CD14-positive monocyte (primary cell): ENCODE measurements around the gene PHLDA2. TPM values are rescaled to one million over a fixed set of nuclear protein-coding genes. Genes with fewer than 3 reads are reported as not detected.
"Not testable (repeated sequence)": the region's sequence is repeated elsewhere in the genome, so short reads cannot be mapped to it uniquely, and the experiment has no call there.

Experiments used
- DNase-seq, 3 donors: peaks; one replicate each; pipeline ENCODE4 v3.0.0-alpha.2; 2011 to 2022
- H2AFZ ChIP-seq: 2 replicates; pipeline ENCODE4 v1.6.0; 2012; ENCODE audit warnings: mild to moderate bottlenecking, low read depth, low read length, inconsistent platforms; ENCODE audit not compliant: insufficient read depth, poor library complexity, severe bottlenecking
- H3K27ac ChIP-seq, 2 donors: 1 replicate in 1 of 2; 2 replicates in 1 of 2; pipeline ENCODE4 v1.5.1; 2012 to 2013; ENCODE audit warnings: low read length in 2 of 2, control low read depth in 1 of 2, inconsistent platforms in 1 of 2, low read depth in 1 of 2, mild to moderate bottlenecking in 1 of 2
- H3K27me3 ChIP-seq, 2 donors: one replicate each; pipeline versions ENCODE4 v1.6.0 to v1.6.1; 2011 to 2013; ENCODE audit warnings: low read length in 2 of 2; ENCODE audit not compliant: control insufficient read depth in 2 of 2, insufficient read depth in 2 of 2
- H3K36me3 ChIP-seq, 2 donors: replicated peaks in 1 of 2; 1 replicate in 1 of 2; 2 replicates in 1 of 2; pipeline versions ENCODE4 v1.5.1 to v1.6.1; 2012 to 2013; ENCODE audit warnings: low read length in 2 of 2, control low read depth in 1 of 2, inconsistent platforms in 1 of 2, mild to moderate bottlenecking in 1 of 2; ENCODE audit not compliant: insufficient read depth in 2 of 2, control insufficient read depth in 1 of 2
- H3K4me1 ChIP-seq, 2 donors: 1 replicate in 1 of 2; 2 replicates in 1 of 2; pipeline versions ENCODE4 v1.5.1 to v1.6.1; 2012 to 2013; ENCODE audit warnings: low read length in 2 of 2, control low read depth in 1 of 2, inconsistent platforms in 1 of 2, mild to moderate bottlenecking in 1 of 2, moderate library complexity in 1 of 2; ENCODE audit not compliant: insufficient read depth in 2 of 2, control insufficient read depth in 1 of 2
- H3K4me2 ChIP-seq: replicated peaks from 2 replicates; pipeline ENCODE3; 2012; ENCODE audit warnings: low read length, moderate library complexity, mild to moderate bottlenecking; ENCODE audit not compliant: poor library complexity, severe bottlenecking; ENCODE audit errors: extremely low read depth
- H3K4me3 ChIP-seq, 3 experiments: fragments of 200-600 bp in 1 of 3; sonication (generic) in 1 of 3; replicated peaks in 1 of 3; 1 replicate in 2 of 3; 2 replicates in 1 of 3; pipeline ENCODE4 v1.5.1; 2011 to 2013; ENCODE audit warnings: low read length in 3 of 3, mild to moderate bottlenecking in 3 of 3, control low read depth in 2 of 3, low read depth in 2 of 3, inconsistent platforms in 1 of 3, moderate library complexity in 1 of 3
- H3K79me2 ChIP-seq: 2 replicates; pipeline ENCODE4 v1.6.0; 2012; ENCODE audit warnings: mild to moderate bottlenecking, control low read depth, inconsistent platforms, low read length, moderate library complexity; ENCODE audit not compliant: insufficient read depth
- H3K9ac ChIP-seq: 2 replicates; pipeline ENCODE4 v1.6.0; 2017; ENCODE audit warnings: low read length, mild to moderate bottlenecking; ENCODE audit not compliant: insufficient read depth, poor library complexity, severe bottlenecking
- H3K9me3 ChIP-seq, 2 donors: replicated peaks in 1 of 2; 1 replicate in 1 of 2; 2 replicates in 1 of 2; pipeline versions ENCODE4 v1.5.1 to v1.6.1; 2012 to 2013; ENCODE audit warnings: low read length in 2 of 2, control low read depth in 1 of 2; ENCODE audit not compliant: control insufficient read depth in 1 of 2, insufficient read depth in 1 of 2
- H4K20me1 ChIP-seq: 2 replicates; pipeline ENCODE4 v1.6.0; 2012; ENCODE audit warnings: mild to moderate bottlenecking, low read length, control low read depth, moderate library complexity; ENCODE audit not compliant: insufficient read depth
- H3K27ac Mint-ChIP-seq, 7 donors: one replicate each; pipeline ENCODE4 v1.8.0; 2020; ENCODE audit warnings: mild to moderate bottlenecking in 7 of 7, mixed read lengths in 7 of 7, moderate library complexity in 6 of 7, inconsistent platforms in 2 of 7
- H3K27me3 Mint-ChIP-seq, 3 donors: one replicate each; pipeline ENCODE4 v1.8.0; 2021 to 2022; ENCODE audit warnings: low read depth in 3 of 3, mild to moderate bottlenecking in 3 of 3, mixed read lengths in 3 of 3, moderate library complexity in 3 of 3, inconsistent platforms in 1 of 3
- H3K36me3 Mint-ChIP-seq, 2 donors: one replicate each; pipeline ENCODE4 v1.8.0; 2020; ENCODE audit warnings: mixed read lengths in 2 of 2, inconsistent platforms in 1 of 2, mild to moderate bottlenecking in 1 of 2
- H3K4me1 Mint-ChIP-seq: one replicate; pipeline ENCODE4 v1.8.0; 2020; ENCODE audit warnings: mild to moderate bottlenecking, mixed read lengths
- H3K4me3 Mint-ChIP-seq, 2 donors: one replicate each; pipeline ENCODE4 v1.8.0; 2020; ENCODE audit warnings: mild to moderate bottlenecking in 2 of 2, mixed read lengths in 2 of 2, moderate library complexity in 1 of 2
- H3K9me3 Mint-ChIP-seq, 7 donors: one replicate each; pipeline ENCODE4 v1.8.0; 2020 to 2022; ENCODE audit warnings: mixed read lengths in 7 of 7, mild to moderate bottlenecking in 6 of 7, moderate library complexity in 6 of 7, inconsistent platforms in 2 of 7
- CTCF ChIP-seq: fragments of 200-600 bp; IDR thresholded peaks from one replicate; pipeline ENCODE4 v1.8.0; 2022; ENCODE audit warnings: antibody characterized with exemption, mild to moderate bottlenecking
- WGBS: methylation state at CpG from one replicate; pipeline ENCODE4 v1.1.5; 2013; ENCODE audit warnings: missing lambda C conversion rate; ENCODE audit not compliant: insufficient coverage; 5-methylcytosine and 5-hydroxymethylcytosine counted together
- intact Hi-C, 2 donors: fragments of 100-400 bp; cut with micrococcal nuclease; formaldehyde crosslinking; loops; one replicate each; pipeline versions ENCODE4 v1.15.0 to v1.15.1; 2023
- polyA plus RNA-seq, 3 donors: library from polyadenylated mRNA; depleted of rRNA in 1 of 3; unstranded in 2 of 3; stranded (reverse) in 1 of 3; fragments of 300-500 nt in 2 of 3; fragments of >200 nt in 1 of 3; fragmentation: Illumina TruSeq in 2 of 3; gene quantifications; 1 replicate in 2 of 3; 2 replicates in 1 of 3; pipeline ENCODE4 v1.2.3, GENCODE V29; 2012 to 2021

PHLDA2 gene
- polyA plus RNA-seq, 3 donors = 2.6 to 54.5 (median 4.7) TPM

- 46% methylated on average over 14 of the region's 16 CpGs for WGBS
- Histone ChIP-seq H4K20me1 (peaks cover 4% of the 10 kb centered on the region), H3K4me1 (peaks cover 21 to 27% of the 10 kb centered on the region in 2 donors), H3K27me3 (no peaks in the 10 kb centered on the region), H3K4me3 (no peak overlapping the region), H2AFZ (no peak overlapping the region), H3K4me2 (no peak overlapping the region), H3K36me3 (peaks cover 0 to 2% of the 10 kb centered on the region in 2 donors), H3K79me2 (no peaks in the 10 kb centered on the region), H3K9me3 (peaks cover 14 to 21% of the 10 kb centered on the region in 2 donors), H3K9ac (peak overlapping the region; percentile 56), H3K27ac (peak overlapping the region; percentile 48 to 64)
- Mint-ChIP-seq H3K27me3 (peaks cover 3 to 15% (median 5%) of the 10 kb centered on the region in 3 donors), H3K9me3 (peaks cover 16 to 25% (median 22%) of the 10 kb centered on the region in 7 donors), H3K4me1 (peaks cover 26% of the 10 kb centered on the region), H3K27ac (peak overlapping the region in 6 of 7 donors; percentile 46 to 95 (median 78)), H3K36me3 (peaks cover 7 to 25% of the 10 kb centered on the region in 2 donors), H3K4me3 (no peak overlapping the region)
- TF ChIP-seq CTCF = no peak
- DNase-seq = peak; percentile 58 to 92 (median 83)
- intact Hi-C loops = no loop called here
Observed at GRCh38 chr11:2940147-2940920, 11.1 kb upstream of the PHLDA2 start.

GRCh38 chr11:2938458-2939418 lies 9.5 kb upstream of the PHLDA2 start:
- H3K27me3 ChIP-seq, H3K4me3 ChIP-seq, H4K20me1 ChIP-seq, H2AFZ ChIP-seq, H3K27ac ChIP-seq, H3K79me2 ChIP-seq, H3K4me3 Mint-ChIP-seq, H3K4me2 ChIP-seq, H3K36me3 ChIP-seq, H3K9ac ChIP-seq, DNase-seq, intact Hi-C loops: not testable (repeated sequence)
- H3K27me3 Mint-ChIP-seq = peaks cover 3 to 16% (median 5%) of the 10 kb centered on the region in 3 donors
- H3K27ac Mint-ChIP-seq = peak overlapping the region in 5 of 7 donors; percentile 18 to 95 (median 70)
- WGBS = 94% methylated on average over 8 of the region's 20 CpGs
- peaks cover 3 to 15% of the 10 kb centered on the region in 2 donors for H3K36me3 Mint-ChIP-seq
- peaks cover 16 to 25% (median 22%) of the 10 kb centered on the region in 7 donors for H3K9me3 Mint-ChIP-seq
- Histone ChIP-seq H3K9me3 (peaks cover 14 to 21% of the 10 kb centered on the region in 2 donors), H3K4me1 (peaks cover 19 to 23% of the 10 kb centered on the region in 2 donors)
- peaks cover 20% of the 10 kb centered on the region for H3K4me1 Mint-ChIP-seq

GRCh38 chr11:2937641-2938457 lies 8.6 kb upstream of the PHLDA2 start:
- H4K20me1 ChIP-seq, H3K9ac ChIP-seq, H3K79me2 ChIP-seq, H3K27me3 ChIP-seq, H3K27ac ChIP-seq, H3K4me2 ChIP-seq, DNase-seq, H3K4me3 ChIP-seq, H2AFZ ChIP-seq, intact Hi-C loops, H3K36me3 ChIP-seq, H3K4me3 Mint-ChIP-seq: not testable (repeated sequence)
- 84% methylated on average over 13 of the region's 32 CpGs for WGBS
- peak overlapping the region in 3 of 7 donors; percentile 49 to 70 (median 55) for H3K27ac Mint-ChIP-seq
- H3K9me3 Mint-ChIP-seq = peaks cover 16 to 25% (median 22%) of the 10 kb centered on the region in 7 donors
- peaks cover 27% of the 10 kb centered on the region for H3K4me1 Mint-ChIP-seq
- peaks cover 0 to 15% of the 10 kb centered on the region in 2 donors for H3K36me3 Mint-ChIP-seq
- peaks cover 14 to 21% of the 10 kb centered on the region in 2 donors for H3K9me3 ChIP-seq
- peaks cover 3 to 16% (median 5%) of the 10 kb centered on the region in 3 donors for H3K27me3 Mint-ChIP-seq
- peaks cover 27 to 32% of the 10 kb centered on the region in 2 donors for H3K4me1 ChIP-seq
